Transverse colon (tissue), 4 donors: Measurements from ENCODE around the gene COL1A1. TPM values are rescaled to one million over a fixed set of nuclear protein-coding genes. Genes with fewer than 3 reads are reported as not detected.
A peak's percentile ranks its signal among the peaks of the same experiment; 100 is the strongest.

Experiments used
- DNase-seq: peaks from one replicate; pipeline ENCODE4 v3.0.0-alpha.2; 2019
- H3K27ac ChIP-seq, 4 donors: fragments of 200-600 bp; sonication (generic); 2 replicates each; pipeline ENCODE4 v1.5.1; 2016 to 2018; ENCODE audit warnings: inconsistent platforms in 4 of 4
- H3K27me3 ChIP-seq: fragments of 200-600 bp; sonication (generic); 2 replicates; pipeline ENCODE4 v1.5.1; 2017; ENCODE audit warnings: inconsistent platforms
- H3K36me3 ChIP-seq, 4 donors: fragments of 200-600 bp; sonication (generic); 2 replicates each; pipeline ENCODE4 v1.5.1; 2017 to 2019; ENCODE audit warnings: inconsistent platforms in 4 of 4
- H3K4me1 ChIP-seq, 4 donors: fragments of 200-600 bp; sonication (generic); 2 replicates each; pipeline ENCODE4 v1.5.1; 2017 to 2020; ENCODE audit warnings: inconsistent platforms in 4 of 4
- H3K4me3 ChIP-seq, 4 donors: fragments of 200-600 bp; sonication (generic); 1 replicate in 1 of 4; 2 replicates in 3 of 4; pipeline versions ENCODE4 v1.5.1 to v1.6.1; 2017 to 2019; ENCODE audit warnings: inconsistent platforms in 4 of 4
- H3K9me3 ChIP-seq, 2 donors: fragments of 200-600 bp; sonication (generic); 2 replicates each; pipeline ENCODE4 v1.5.1; 2017 to 2019; ENCODE audit warnings: inconsistent platforms in 2 of 2
- EP300 ChIP-seq: sonication (generic); formaldehyde crosslinking; IDR thresholded peaks from one replicate; pipeline ENCODE4 v1.6.1; 2017; ENCODE audit warnings: antibody characterized with exemption, low read depth
- POLR2A ChIP-seq: fragments of 450-650 bp; IDR thresholded peaks from one replicate; pipeline ENCODE4 v1.6.1; 2016; ENCODE audit warnings: antibody characterized with exemption, mild to moderate bottlenecking, moderate library complexity
- POLR2AphosphoS5 ChIP-seq, 3 donors: sonication (generic); formaldehyde crosslinking; IDR thresholded peaks; one replicate each; pipeline ENCODE4 v1.6.1; 2016; ENCODE audit warnings: antibody characterized with exemption in 3 of 3
- WGBS, 2 donors: methylation state at CpG; one replicate each; pipeline ENCODE4 v1.1.5; 2018; ENCODE audit warnings: low coverage in 1 of 2; 5-methylcytosine and 5-hydroxymethylcytosine counted together
- in situ Hi-C, 4 donors: fragments of 200-750 bp; cut with MboI; loops; one replicate each; pipeline versions ENCODE4 v1.15.0 to v1.15.1; 2017; ENCODE audit warnings: low sequenced_read_pairs in 3 of 4, low pct_ligation_motif_present in 1 of 4, low pct_unique_long_range_greater_than_20kb in 1 of 4
- intact Hi-C: fragments of 100-400 bp; cut with DNase I; formaldehyde crosslinking; loops from one replicate; pipeline ENCODE4 v1.15.1; 2023; ENCODE audit warnings: low total_unique reads
- total RNA-seq, 4 donors: library from RNA; depleted of rRNA; stranded (reverse); fragments of >200 nt; gene quantifications; one replicate each; pipeline ENCODE4 v1.1.0, GENCODE V29; 2016
- TF ChIP-seq, protein P1 (sequence below), 5 experiments: fragments of 200-600 bp in 3 of 5; fragments of 450-650 bp in 2 of 5; sonication (generic) in 3 of 5; IDR thresholded peaks; 1 replicate in 2 of 5; 2 replicates in 3 of 5; pipeline ENCODE4 v1.5.1; 2016 to 2017; ENCODE audit warnings: antibody characterized with exemption in 5 of 5, inconsistent platforms in 3 of 5, mild to moderate bottlenecking in 2 of 5, moderate library complexity in 1 of 5

The COL1A1 gene
- total RNA-seq, 4 donors from 2014 or later, result 13.0 to 210 (median 79.8) TPM

DNA sequence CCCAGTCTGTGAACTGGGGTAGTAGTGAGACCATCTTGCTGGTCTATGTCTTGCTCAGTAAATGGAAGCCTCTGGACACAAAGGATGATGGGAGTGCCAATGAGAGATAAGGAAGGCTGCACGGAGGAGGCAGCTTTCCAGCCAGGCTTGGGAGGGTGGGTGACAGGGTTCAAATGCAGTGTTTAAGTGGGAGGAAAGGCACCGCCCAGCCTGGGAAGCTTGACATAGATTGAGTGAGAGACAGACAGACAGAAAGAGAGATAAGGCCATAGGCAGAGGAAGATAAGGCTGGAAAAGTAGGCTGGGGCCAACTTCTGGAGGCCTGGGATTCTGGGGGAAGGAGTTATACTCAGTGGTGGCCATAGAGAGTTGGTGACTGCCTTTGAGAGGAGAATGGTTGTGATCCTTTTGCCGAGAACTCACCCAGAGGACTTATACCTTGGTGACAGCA, 7.2 kb upstream of the COL1A1 start:
- Histone ChIP-seq H3K27ac (peak overlapping the region; percentile 81 to 95 (median 89)), H3K27me3 (peaks cover 30% of the 10 kb centered on the region), H3K36me3 (no peaks in the 10 kb centered on the region), H3K9me3 (no peaks in the 10 kb centered on the region), H3K4me1 (peaks cover 29 to 66% (median 44%) of the 10 kb centered on the region in 4 donors), H3K4me3 (no peak overlapping the region)
- TF ChIP-seq POLR2A, result no peak
- TF ChIP-seq EP300, result no peak
- TF ChIP-seq, protein P1, sequence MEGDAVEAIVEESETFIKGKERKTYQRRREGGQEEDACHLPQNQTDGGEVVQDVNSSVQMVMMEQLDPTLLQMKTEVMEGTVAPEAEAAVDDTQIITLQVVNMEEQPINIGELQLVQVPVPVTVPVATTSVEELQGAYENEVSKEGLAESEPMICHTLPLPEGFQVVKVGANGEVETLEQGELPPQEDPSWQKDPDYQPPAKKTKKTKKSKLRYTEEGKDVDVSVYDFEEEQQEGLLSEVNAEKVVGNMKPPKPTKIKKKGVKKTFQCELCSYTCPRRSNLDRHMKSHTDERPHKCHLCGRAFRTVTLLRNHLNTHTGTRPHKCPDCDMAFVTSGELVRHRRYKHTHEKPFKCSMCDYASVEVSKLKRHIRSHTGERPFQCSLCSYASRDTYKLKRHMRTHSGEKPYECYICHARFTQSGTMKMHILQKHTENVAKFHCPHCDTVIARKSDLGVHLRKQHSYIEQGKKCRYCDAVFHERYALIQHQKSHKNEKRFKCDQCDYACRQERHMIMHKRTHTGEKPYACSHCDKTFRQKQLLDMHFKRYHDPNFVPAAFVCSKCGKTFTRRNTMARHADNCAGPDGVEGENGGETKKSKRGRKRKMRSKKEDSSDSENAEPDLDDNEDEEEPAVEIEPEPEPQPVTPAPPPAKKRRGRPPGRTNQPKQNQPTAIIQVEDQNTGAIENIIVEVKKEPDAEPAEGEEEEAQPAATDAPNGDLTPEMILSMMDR (IDR thresholded peaks at IDR 0.05), result no peak
- no peak for TF ChIP-seq POLR2AphosphoS5 (IDR thresholded peaks at IDR 0.05)
- WGBS, 2 donors, result 82 to 85% methylated on average over 3 of the region's 3 CpGs
- intact Hi-C loops (no loop called here), in situ Hi-C loops (loop anchor here in 3 of 4 donors (5.0 to 10.0 kb wide), 3 partner anchors 56 to 66 kb away; partner anchors contain the start of gene TMEM92 (in 1 of the 3))
- no peak for DNase-seq

DNA sequence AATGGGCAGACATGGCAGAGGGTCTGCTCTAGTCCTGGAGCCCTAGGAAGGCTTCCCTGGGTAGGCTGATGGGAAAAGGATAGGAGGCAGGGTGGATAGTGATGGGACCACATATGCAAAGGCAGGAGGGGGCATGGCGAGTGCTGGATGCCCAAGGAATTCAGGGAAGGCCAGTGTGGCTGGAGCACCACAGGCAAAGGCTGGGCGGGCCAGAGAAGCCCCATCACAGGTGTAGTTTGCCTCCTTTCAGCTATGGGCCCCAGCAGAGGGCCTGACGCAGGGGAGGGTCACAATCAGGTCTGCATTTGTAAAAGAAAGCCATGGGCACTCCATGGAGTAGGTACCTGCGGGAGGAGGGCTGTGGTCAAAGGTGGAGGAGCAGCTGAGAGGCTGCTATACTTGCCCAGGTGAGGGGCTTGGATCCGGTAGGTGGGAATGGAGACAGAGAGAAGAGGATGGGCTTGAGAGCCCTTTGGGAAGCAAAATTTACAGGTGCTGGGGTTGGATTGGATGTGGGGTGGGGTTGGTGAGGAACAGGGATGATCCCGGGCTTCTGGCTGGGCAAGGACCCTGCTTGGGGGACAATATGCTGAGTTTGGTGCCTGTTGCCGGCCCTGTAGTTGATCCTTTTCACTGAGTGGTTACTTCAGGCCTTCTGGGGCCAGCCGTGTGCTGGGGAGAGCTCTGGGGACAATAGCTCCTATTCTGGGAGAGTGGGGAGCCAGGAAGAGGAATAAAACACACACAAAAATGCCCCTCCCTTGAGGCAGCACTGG, 6.5 kb upstream of the COL1A1 start:
- in situ Hi-C loops, result loop anchor here in 3 of 4 donors (5.0 to 10.0 kb wide), 3 partner anchors 57 to 67 kb away; partner anchors contain the start of gene TMEM92 (in 1 of the 3)
- H3K27ac ChIP-seq, result peak overlapping the region; percentile 81 to 95 (median 89)

DNA sequence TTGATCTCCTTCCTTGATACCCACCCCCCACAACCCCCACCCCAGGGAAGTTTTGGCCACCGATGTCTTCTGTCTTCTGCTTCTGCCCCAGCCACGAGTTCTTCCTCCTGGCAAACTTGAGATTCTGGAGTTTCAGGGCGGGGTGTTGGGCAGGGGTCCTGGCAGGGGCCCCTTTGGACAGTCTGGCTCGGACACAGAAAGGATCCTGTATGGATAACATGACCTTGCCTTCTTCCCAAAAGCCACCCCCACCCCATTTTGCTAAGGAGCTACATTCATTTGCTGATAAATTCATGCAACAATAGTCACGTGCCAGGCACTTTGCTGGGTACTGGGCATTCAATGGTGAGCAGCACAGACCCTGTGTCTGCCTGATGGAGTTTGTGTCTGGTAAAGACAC, 5.9 kb upstream of the COL1A1 start:
- WGBS, 2 donors, result 47% methylated on average over 5 of the region's 5 CpGs; no CpG with 5 or more reads in 1 of the 2 donors
- intact Hi-C loops (no loop called here), in situ Hi-C loops (loop anchor here in 3 of 4 donors (5.0 to 10.0 kb wide), 3 partner anchors 57 to 67 kb away; partner anchors contain the start of gene TMEM92 (in 1 of the 3))
- Histone ChIP-seq H3K36me3 (no peaks in the 10 kb centered on the region), H3K27me3 (peaks cover 43% of the 10 kb centered on the region), H3K27ac (peak overlapping the region; percentile 81 to 95 (median 89)), H3K4me3 (no peak overlapping the region), H3K9me3 (no peaks in the 10 kb centered on the region), H3K4me1 (peaks cover 29 to 67% (median 44%) of the 10 kb centered on the region in 4 donors)
- DNase-seq, result no peak
- TF ChIP-seq POLR2A, result no peak
- TF ChIP-seq EP300, result no peak
- TF ChIP-seq POLR2AphosphoS5 (IDR thresholded peaks at IDR 0.05), result no peak
- TF ChIP-seq, protein P1 (IDR thresholded peaks at IDR 0.05), result no peak

More for the DNA sequence above, 6.5 kb upstream of the COL1A1 start:
- Histone ChIP-seq H3K4me3 (no peak overlapping the region), H3K27me3 (peaks cover 36% of the 10 kb centered on the region), H3K4me1 (peaks cover 29 to 69% (median 46%) of the 10 kb centered on the region in 4 donors), H3K36me3 (no peaks in the 10 kb centered on the region), H3K9me3 (no peaks in the 10 kb centered on the region)
- 75 to 93% methylated on average over 3 to 8 of the region's 8 CpGs for WGBS, 2 donors
- DNase-seq, result no peak
- no peak for TF ChIP-seq POLR2A
- TF ChIP-seq, protein P1 (IDR thresholded peaks at IDR 0.05), result no peak
- TF ChIP-seq EP300, result no peak
- no peak for TF ChIP-seq POLR2AphosphoS5 (IDR thresholded peaks at IDR 0.05)
- intact Hi-C loops, result no loop called here

DNA sequence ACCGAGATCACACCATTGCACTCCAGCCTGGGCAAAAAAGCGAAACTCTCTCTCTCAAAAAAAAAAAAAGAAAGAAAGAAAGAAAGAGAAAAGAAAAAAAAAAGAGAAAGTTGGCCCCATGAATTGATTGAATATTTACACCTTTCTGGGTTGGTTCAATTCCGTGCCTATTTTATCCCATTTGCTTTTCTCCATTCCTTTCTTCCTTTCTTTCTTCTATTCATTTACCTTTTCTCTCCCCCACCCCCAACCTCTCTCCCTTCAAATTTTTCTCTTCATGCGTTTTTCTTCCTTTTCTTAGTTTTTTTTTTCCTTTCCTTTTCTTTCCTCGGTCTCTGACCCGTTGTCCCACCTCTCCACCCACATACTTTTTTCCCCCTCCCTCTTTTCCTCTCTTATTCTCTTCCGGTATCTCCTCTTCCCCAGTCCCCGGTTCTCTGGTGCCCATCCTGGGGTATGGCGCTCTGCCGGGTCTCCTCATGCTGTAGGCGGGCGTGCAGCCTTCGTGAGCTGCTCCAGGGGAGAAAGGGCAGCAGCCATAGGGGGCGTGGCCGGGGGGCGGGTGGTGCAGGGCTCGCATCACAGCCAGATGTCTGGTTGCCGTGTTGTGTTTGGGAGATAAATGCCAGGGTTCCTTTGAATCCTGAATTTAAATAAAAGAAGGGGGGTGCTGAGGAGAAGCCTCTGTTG, 5.3 kb upstream of the COL1A1 start:
- H3K4me1 ChIP-seq, result peaks cover 25 to 63% (median 39%) of the 10 kb centered on the region in 4 donors

More for the DNA sequence above, 5.3 kb upstream of the COL1A1 start:
- intact Hi-C loops, result no loop called here
- Histone ChIP-seq H3K27me3 (peaks cover 49% of the 10 kb centered on the region), H3K36me3 (no peaks in the 10 kb centered on the region), H3K4me3 (no peak overlapping the region), H3K27ac (peak overlapping the region; percentile 81 to 95 (median 89)), H3K9me3 (no peaks in the 10 kb centered on the region)
- TF ChIP-seq POLR2A (no peak), POLR2AphosphoS5 (IDR thresholded peaks at IDR 0.05) (no peak), EP300 (no peak)
- TF ChIP-seq, protein P1 (IDR thresholded peaks at IDR 0.05), result no peak
- 17 to 25% methylated on average over 12 to 18 of the region's 18 CpGs for WGBS, 2 donors
- peak; percentile 35 for DNase-seq
- in situ Hi-C loops, result loop anchor here in 3 of 4 donors (5.0 to 10.0 kb wide), 3 partner anchors 58 to 68 kb away; partner anchors contain the start of gene TMEM92 (in 1 of the 3)
